Measurements from ENCODE around the gene STK24. TPM values are rescaled to one million over a fixed set of nuclear protein-coding genes. Genes with fewer than 3 reads are reported as not detected.

Gene STK24
- total and polyA plus RNA-seq, 2 of the 8 experiments (the other 6 are each of a cell fraction or from before 2014, with no cell fraction given): 62.8 to 143 TPM

- TF ChIP-seq HDAC2 (IDR thresholded peaks at IDR 0.05; ENCODE audit: borderline replicate concordance in 1 of 2, low read depth in 2 of 2, low read length in 2 of 2) (no peak), YY1 (IDR thresholded peaks at IDR 0.05; ENCODE audit: low read depth, low read length) (0 out of 2 replicates have a peak, but pooled peaks have one; percentile 47), FOSL1 (IDR thresholded peaks at IDR 0.05; ENCODE audit: insufficient read depth, low read depth, low read length) (no peak), RXRA (IDR thresholded peaks at IDR 0.05; ENCODE audit: insufficient read depth, low read depth, low read length) (no peak), MAX (IDR thresholded peaks at IDR 0.05) (peak; percentile 65; the same call in 1 of the 2 replicates), CHD2 (IDR thresholded peaks at IDR 0.05; ENCODE audit: low read length) (no peak), POLR2A (IDR thresholded peaks at IDR 0.05; ENCODE audit: control extremely low read depth in 1 of 2, low read depth in 2 of 2, low read length in 2 of 2) (peak in 1 of 2 experiments; percentile 37; a peak in 1 of 3 replicates), CREB1 (IDR thresholded peaks at IDR 0.05) (no peak; the same call in 1 of the 2 replicates), SAP30 (IDR thresholded peaks at IDR 0.05; ENCODE audit: insufficient read depth, insufficient replicate concordance, low read length) (no peak), EGR1 (IDR thresholded peaks at IDR 0.05; ENCODE audit: borderline replicate concordance, low read depth, low read length) (no peak), SRF (IDR thresholded peaks at IDR 0.05; ENCODE audit: low read depth, low read length) (no peak), RFX5 (IDR thresholded peaks at IDR 0.05; ENCODE audit: borderline replicate concordance, low read depth, low read length) (no peak), HDAC6 (IDR thresholded peaks at IDR 0.05; ENCODE audit: low read depth, low read length) (no peak), KDM4A (IDR thresholded peaks at IDR 0.05; ENCODE audit: low read depth, low read length, severe bottlenecking) (no peak), TCF12 (IDR thresholded peaks at IDR 0.05; ENCODE audit: low read depth, low read length) (no peak), KDM5A (IDR thresholded peaks at IDR 0.05; ENCODE audit: low read length) (no peak), CBX5 (IDR thresholded peaks at IDR 0.05; ENCODE audit: low read depth, low read length) (no peak), PHF8 (conservative IDR thresholded peaks at IDR 0.05; ENCODE audit: low read depth, low read length) (no peak), CHD1 (IDR thresholded peaks at IDR 0.05; ENCODE audit: low read depth, low read length) (no peak), GTF2F1 (IDR thresholded peaks at IDR 0.05; ENCODE audit: borderline replicate concordance, low read depth, low read length) (no peak), ZNF274 (IDR thresholded peaks at IDR 0.05; ENCODE audit: borderline replicate concordance, extremely low read depth, low read length) (no peak), NRF1 (IDR thresholded peaks at IDR 0.05; ENCODE audit: low read depth, low read length) (no peak), SP2 (IDR thresholded peaks at IDR 0.05; ENCODE audit: low read length) (no peak), BACH1 (IDR thresholded peaks at IDR 0.05; ENCODE audit: low read length) (no peak)
Measured at GRCh38 chr13:98445340-98446233, 131.3 kb downstream of the STK24 start (continued).
